Sigmoid colon (tissue), 3 donors: ENCODE measurements around the gene GPR4.

ENCODE experiments used
- POLR2A ChIP-seq, 2 donors: fragments of 450-650 bp; IDR thresholded peaks; one replicate each; pipeline ENCODE4 v1.6.1; 2016; ENCODE audit warnings: antibody characterized with exemption in 2 of 2, mild to moderate bottlenecking in 2 of 2, moderate library complexity in 2 of 2
- TF ChIP-seq, protein P1 (sequence below), 4 experiments: fragments of 450-650 bp in 3 of 4; fragments of 200-600 bp in 1 of 4; IDR thresholded peaks; one replicate each; pipeline ENCODE4 v1.5.1; 2016 to 2019; ENCODE audit warnings: antibody characterized with exemption in 4 of 4, mild to moderate bottlenecking in 3 of 4, moderate library complexity in 2 of 4

- TF ChIP-seq, protein P1, sequence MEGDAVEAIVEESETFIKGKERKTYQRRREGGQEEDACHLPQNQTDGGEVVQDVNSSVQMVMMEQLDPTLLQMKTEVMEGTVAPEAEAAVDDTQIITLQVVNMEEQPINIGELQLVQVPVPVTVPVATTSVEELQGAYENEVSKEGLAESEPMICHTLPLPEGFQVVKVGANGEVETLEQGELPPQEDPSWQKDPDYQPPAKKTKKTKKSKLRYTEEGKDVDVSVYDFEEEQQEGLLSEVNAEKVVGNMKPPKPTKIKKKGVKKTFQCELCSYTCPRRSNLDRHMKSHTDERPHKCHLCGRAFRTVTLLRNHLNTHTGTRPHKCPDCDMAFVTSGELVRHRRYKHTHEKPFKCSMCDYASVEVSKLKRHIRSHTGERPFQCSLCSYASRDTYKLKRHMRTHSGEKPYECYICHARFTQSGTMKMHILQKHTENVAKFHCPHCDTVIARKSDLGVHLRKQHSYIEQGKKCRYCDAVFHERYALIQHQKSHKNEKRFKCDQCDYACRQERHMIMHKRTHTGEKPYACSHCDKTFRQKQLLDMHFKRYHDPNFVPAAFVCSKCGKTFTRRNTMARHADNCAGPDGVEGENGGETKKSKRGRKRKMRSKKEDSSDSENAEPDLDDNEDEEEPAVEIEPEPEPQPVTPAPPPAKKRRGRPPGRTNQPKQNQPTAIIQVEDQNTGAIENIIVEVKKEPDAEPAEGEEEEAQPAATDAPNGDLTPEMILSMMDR (IDR thresholded peaks at IDR 0.05): no peak
- no peak for TF ChIP-seq POLR2A (IDR thresholded peaks at IDR 0.05)
Measured at GRCh38 chr19:45571457-45572220, 30.4 kb downstream of the GPR4 start.
